Liver (tissue), 3 donors: ENCODE measurements around the gene RAP2C.

Source experiments
- RAD21 ChIP-seq, 2 donors: IDR thresholded peaks; 2 replicates each; pipeline ENCODE4 v1.6.1; 2016; ENCODE audit warnings: antibody characterized with exemption in 2 of 2, mild to moderate bottlenecking in 2 of 2
- SP1 ChIP-seq: IDR thresholded peaks from 2 replicates; pipeline ENCODE4 v1.6.1; 2018; ENCODE audit warnings: antibody characterized with exemption, mild to moderate bottlenecking
- TAF1 ChIP-seq: conservative IDR thresholded peaks from 2 replicates; pipeline ENCODE4 v1.6.1; 2016; ENCODE audit warnings: antibody characterized with exemption, mild to moderate bottlenecking
- YY1 ChIP-seq: IDR thresholded peaks from 2 replicates; pipeline ENCODE4 v1.6.1; 2016; ENCODE audit warnings: antibody characterized with exemption, mild to moderate bottlenecking
- TF ChIP-seq, protein P1 (sequence below): fragments of 150-350 bp; IDR thresholded peaks from 2 replicates; pipeline ENCODE4 v1.5.1; 2017; ENCODE audit warnings: improper control_type of control experiment, low read depth, low read length; ENCODE audit not compliant: missing input control
- TF ChIP-seq, protein P2 (sequence below): IDR thresholded peaks from 2 replicates; pipeline ENCODE4 v1.6.1; 2016; ENCODE audit warnings: antibody characterized with exemption
- TF ChIP-seq, protein P3 (sequence below): IDR thresholded peaks from 2 replicates; pipeline ENCODE4 v1.6.1; 2016; ENCODE audit warnings: antibody characterized with exemption, mild to moderate bottlenecking
- donor health status: healthy.
- donor health status: healthy.

DNA sequence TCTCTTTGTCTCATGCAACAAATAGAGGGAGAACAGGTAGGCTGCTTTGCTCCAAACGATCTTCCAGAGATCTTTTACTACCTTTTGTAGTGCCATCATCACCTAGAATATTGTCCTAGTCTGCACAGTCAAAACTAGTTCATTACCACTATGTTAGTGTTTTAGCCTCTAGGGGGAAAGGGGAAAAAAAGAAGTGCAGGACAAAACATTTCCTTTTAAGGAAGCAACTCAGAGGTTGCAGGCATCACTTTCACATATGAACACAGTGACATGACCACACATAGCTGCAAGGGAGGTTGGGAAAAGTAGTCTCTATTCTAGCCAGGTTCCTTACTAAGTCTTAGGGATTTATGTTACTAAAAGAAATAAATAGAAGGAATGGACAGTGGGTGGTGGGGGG lies 39.3 kb upstream of the RAP2C start:
- TF ChIP-seq, protein P1, sequence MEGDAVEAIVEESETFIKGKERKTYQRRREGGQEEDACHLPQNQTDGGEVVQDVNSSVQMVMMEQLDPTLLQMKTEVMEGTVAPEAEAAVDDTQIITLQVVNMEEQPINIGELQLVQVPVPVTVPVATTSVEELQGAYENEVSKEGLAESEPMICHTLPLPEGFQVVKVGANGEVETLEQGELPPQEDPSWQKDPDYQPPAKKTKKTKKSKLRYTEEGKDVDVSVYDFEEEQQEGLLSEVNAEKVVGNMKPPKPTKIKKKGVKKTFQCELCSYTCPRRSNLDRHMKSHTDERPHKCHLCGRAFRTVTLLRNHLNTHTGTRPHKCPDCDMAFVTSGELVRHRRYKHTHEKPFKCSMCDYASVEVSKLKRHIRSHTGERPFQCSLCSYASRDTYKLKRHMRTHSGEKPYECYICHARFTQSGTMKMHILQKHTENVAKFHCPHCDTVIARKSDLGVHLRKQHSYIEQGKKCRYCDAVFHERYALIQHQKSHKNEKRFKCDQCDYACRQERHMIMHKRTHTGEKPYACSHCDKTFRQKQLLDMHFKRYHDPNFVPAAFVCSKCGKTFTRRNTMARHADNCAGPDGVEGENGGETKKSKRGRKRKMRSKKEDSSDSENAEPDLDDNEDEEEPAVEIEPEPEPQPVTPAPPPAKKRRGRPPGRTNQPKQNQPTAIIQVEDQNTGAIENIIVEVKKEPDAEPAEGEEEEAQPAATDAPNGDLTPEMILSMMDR: no peak
- TF ChIP-seq RAD21 (IDR thresholded peaks at IDR 0.05) (no peak), TAF1 (no peak), SP1 (no peak), YY1 (no peak)
- TF ChIP-seq, protein P2, sequence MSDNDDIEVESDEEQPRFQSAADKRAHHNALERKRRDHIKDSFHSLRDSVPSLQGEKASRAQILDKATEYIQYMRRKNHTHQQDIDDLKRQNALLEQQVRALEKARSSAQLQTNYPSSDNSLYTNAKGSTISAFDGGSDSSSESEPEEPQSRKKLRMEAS: no peak
- TF ChIP-seq, protein P3, sequence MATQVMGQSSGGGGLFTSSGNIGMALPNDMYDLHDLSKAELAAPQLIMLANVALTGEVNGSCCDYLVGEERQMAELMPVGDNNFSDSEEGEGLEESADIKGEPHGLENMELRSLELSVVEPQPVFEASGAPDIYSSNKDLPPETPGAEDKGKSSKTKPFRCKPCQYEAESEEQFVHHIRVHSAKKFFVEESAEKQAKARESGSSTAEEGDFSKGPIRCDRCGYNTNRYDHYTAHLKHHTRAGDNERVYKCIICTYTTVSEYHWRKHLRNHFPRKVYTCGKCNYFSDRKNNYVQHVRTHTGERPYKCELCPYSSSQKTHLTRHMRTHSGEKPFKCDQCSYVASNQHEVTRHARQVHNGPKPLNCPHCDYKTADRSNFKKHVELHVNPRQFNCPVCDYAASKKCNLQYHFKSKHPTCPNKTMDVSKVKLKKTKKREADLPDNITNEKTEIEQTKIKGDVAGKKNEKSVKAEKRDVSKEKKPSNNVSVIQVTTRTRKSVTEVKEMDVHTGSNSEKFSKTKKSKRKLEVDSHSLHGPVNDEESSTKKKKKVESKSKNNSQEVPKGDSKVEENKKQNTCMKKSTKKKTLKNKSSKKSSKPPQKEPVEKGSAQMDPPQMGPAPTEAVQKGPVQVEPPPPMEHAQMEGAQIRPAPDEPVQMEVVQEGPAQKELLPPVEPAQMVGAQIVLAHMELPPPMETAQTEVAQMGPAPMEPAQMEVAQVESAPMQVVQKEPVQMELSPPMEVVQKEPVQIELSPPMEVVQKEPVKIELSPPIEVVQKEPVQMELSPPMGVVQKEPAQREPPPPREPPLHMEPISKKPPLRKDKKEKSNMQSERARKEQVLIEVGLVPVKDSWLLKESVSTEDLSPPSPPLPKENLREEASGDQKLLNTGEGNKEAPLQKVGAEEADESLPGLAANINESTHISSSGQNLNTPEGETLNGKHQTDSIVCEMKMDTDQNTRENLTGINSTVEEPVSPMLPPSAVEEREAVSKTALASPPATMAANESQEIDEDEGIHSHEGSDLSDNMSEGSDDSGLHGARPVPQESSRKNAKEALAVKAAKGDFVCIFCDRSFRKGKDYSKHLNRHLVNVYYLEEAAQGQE: no peak
